ENCODE measurements around the gene MS4A18.
"Not testable (repeated sequence)": the region's sequence is repeated elsewhere in the genome, so short reads cannot be mapped to it uniquely, and the experiment has no call there.

MS4A18 gene

DNA sequence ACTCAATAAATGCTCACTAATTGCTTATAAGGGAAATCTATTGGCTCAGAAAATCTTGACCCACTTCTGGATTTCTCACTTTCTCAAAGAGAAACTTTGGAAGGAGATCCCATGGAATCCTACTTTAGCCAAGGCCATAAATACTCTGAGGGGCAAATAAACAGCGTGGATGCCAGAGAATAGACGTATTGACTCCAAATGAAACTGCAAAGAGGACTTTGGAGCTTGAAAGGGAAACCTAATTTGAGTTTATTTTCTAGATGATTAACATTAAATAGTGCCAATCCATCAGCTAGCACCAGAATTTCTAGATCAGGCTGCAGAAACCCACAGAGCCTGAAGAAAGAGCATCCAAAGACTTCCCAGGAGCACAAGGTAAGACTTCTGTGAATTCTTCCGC, at the start of gene MS4A18:
TSS of gene MS4A18 (plus strand) at position 301 of the 400 bp plus-strand sequence.
- in situ Hi-C loops (cut with HindIII; ENCODE audit: low sequenced_read_pairs): no loop called here

GRCh38 chr11:60678231-60678630, 46.3 kb upstream of the MS4A18 start:
- in situ Hi-C loops (cut with HindIII; ENCODE audit: low sequenced_read_pairs): not testable (repeated sequence)

GRCh38 chr11:60679879-60680278, 44.6 kb upstream of the MS4A18 start:
- in situ Hi-C loops (cut with HindIII; ENCODE audit: low sequenced_read_pairs): no loop called here

GRCh38 chr11:60680455-60681119, 43.9 kb upstream of the MS4A18 start:
- in situ Hi-C loops (cut with HindIII; ENCODE audit: low sequenced_read_pairs): no loop called here

DNA sequence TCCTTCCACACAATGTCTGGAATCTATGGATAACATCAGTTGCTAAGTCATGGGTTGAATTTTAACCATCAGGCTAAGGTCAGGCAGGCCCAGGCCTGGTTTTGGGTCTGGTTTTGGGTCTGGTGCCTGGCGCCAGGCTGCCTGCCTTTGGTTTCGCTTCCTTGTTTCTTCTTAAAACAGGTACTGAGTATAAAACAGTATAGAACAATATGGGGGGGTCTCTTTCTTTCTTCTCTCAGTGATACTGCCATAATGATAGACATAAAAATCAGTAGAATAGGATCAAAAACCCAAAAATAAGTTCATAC, 40.0 kb upstream of the MS4A18 start:
- in situ Hi-C loops (cut with HindIII; ENCODE audit: low sequenced_read_pairs): not testable (repeated sequence)

DNA sequence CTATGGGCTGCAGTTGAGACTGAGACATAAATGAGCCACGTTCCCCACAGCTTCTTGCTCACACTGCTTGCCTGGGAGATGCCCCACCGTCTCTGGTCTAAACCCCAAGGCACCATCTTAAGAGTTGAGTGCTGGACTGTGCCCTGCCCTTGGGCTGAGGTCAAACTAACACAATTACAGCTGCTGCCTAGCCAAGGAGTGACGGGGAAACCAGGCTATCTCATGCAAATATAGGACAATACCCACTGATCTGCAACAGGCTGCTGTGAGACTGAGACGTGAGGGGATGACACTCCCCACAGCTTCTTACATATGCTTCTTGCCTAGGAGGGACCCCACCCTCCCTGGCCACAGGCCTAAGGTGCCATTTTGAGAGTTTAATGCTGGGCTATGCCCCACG, 32.9 kb upstream of the MS4A18 start:
- in situ Hi-C loops (cut with HindIII; ENCODE audit: low sequenced_read_pairs): loop anchor here (5.0 kb wide), 1 partner anchor 36 kb away; no protein-coding TSS in a partner anchor

DNA sequence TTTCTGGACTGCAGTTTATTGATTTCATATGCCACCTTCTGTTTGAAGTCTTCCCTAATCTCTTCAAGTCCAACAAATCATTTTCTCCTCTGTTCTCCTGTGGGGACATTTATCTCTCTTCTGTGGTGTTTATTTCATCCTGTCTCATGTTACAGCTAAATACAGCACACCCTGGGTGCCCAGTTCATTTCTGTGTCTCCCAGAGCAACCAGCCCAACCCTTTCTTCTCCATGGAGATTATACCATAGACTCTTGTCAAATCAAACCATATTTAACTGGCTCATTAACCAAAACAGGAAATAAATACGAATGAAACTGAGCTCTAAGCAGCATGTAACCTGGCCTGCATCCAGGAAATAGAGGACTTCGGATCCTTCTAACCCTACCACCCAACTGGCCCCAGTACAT, 25.2 kb upstream of the MS4A18 start, which contains the start of gene MS4A8:
TSS of gene MS4A8 (plus strand) at position 329 of the 408 bp plus-strand sequence. CDS start 1,249 bp downstream, outside the sequence.
- in situ Hi-C loops (cut with HindIII; ENCODE audit: low sequenced_read_pairs): no loop called here

GRCh38 chr11:60699936-60700335, 24.6 kb upstream of the MS4A18 start:
- in situ Hi-C loops (cut with HindIII; ENCODE audit: low sequenced_read_pairs): no loop called here

DNA sequence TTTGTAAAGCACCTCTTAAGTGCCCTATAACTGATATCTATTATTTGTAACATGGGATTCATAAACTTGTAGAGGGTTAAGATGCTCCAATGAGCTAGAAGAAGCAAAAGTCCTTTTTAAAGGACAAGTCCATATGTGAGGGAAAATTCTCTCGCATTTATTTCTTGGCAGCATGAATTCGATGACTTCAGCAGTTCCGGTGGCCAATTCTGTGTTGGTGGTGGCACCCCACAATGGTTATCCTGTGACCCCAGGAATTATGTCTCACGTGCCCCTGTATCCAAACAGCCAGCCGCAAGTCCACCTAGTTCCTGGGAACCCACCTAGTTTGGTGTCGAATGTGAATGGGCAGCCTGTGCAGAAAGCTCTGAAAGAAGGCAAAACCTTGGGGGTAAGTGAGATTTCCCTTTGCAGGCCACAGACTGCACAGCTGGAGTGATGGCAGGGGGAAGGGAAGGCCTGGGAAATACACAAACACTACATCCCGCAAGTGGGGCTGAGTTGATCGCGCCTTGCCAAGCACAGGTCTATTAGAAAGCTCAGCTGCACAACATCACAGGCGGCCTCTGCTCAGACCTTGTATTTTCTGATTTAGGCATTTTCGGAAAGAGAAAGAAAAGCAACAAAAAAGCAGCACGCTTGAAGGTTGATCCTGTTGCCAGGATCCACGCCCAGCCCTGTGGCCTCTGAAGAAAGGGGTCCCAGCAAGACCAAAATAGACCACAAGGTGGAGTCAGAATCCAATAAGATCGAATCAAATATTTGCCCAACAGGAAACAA, 23.6 kb upstream of the MS4A18 start:
- in situ Hi-C loops (cut with HindIII; ENCODE audit: low sequenced_read_pairs): no loop called here

GRCh38 chr11:60701469-60701818, 23.1 kb upstream of the MS4A18 start:
- in situ Hi-C loops (cut with HindIII; ENCODE audit: low sequenced_read_pairs): no loop called here

- in situ Hi-C loops (cut with HindIII; ENCODE audit: low sequenced_read_pairs): no loop called here
Measured at GRCh38 chr11:60703374-60703773, 21.1 kb upstream of the MS4A18 start.

- in situ Hi-C loops (cut with HindIII; ENCODE audit: low sequenced_read_pairs): no loop called here
Measured at GRCh38 chr11:60705895-60706294, 18.6 kb upstream of the MS4A18 start.

DNA sequence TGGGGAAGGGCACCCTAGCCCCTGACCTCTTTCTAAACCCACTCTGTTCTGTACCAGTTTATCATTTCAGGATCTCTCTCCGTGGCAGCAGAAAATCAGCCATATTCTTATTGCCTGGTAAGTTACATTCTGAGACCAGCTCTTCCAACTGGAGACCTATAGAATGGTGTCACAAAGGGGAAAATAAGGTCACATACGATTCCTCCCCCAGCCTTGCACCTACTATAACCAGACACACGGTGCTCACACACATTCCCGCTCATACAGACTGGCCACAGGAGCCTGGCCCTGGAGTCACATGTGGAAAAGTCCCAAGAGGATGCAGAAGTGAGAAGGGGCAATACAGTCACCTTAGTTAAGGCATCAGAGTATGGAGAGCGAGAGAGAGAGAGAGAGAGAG, 17.6 kb upstream of the MS4A18 start:
- in situ Hi-C loops (cut with HindIII; ENCODE audit: low sequenced_read_pairs): no loop called here

DNA sequence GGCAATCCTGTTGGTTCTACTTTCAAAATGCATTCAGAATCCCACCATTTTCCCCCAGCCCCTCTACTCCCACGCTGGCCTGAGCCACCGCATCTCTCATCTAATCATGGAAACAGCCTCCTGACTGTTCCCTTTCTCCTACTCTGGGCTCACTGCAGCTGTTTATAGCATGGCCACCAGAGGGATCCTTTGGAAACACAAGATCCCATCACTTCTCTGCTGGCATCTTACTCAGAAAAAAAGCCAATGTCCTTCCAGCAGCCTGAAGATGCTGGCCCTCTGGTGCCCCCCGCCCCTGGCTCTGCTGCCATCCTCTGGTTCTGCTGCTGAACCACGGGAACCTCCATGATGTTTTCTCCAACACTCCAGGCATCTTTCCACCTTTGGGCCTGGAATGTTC, 14.0 kb upstream of the MS4A18 start:
- in situ Hi-C loops (cut with HindIII; ENCODE audit: low sequenced_read_pairs): no loop called here

GRCh38 chr11:60711276-60711675, 13.2 kb upstream of the MS4A18 start:
- in situ Hi-C loops (cut with HindIII; ENCODE audit: low sequenced_read_pairs): no loop called here

DNA sequence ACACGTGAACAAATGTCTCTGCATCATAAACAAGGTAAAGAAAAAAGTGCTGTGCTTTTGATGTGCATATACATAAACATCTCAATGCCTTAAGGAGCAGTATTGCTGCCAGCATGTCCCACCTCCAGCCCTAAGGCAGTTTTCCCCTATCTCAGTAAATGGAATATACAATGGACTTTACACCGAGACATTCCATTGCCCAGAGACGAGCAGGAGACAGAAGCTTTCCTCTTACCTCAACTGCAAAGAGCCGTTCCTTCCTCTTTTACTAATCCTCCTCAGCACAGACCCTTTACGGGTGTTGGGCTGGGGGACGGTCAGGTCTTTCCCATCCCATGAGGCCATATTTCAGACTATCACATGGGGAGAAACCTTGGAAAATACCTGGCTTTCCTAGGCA, 11.1 kb upstream of the MS4A18 start:
- in situ Hi-C loops (cut with HindIII; ENCODE audit: low sequenced_read_pairs): not testable (repeated sequence)

DNA sequence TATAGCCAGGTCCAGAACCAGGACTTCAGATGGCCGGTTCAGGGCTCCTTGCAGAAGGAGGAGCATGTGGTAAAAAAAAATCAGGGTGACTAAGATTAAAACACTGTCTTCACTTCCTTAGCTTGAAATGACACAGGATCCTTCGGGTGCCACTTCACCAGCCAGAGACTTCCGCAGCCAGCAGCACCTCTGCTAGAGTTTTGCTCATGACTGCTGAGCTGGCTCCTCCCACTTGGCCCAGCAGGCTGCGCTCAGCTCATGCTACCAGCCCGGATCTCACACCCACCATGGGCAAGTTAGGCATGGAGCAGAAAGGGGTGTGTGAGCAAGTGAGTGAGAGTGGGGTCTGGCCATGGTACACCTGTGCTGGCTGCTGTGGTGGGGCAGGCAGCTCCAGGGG, 6.6 kb upstream of the MS4A18 start:
- in situ Hi-C loops (cut with HindIII; ENCODE audit: low sequenced_read_pairs): no loop called here

DNA sequence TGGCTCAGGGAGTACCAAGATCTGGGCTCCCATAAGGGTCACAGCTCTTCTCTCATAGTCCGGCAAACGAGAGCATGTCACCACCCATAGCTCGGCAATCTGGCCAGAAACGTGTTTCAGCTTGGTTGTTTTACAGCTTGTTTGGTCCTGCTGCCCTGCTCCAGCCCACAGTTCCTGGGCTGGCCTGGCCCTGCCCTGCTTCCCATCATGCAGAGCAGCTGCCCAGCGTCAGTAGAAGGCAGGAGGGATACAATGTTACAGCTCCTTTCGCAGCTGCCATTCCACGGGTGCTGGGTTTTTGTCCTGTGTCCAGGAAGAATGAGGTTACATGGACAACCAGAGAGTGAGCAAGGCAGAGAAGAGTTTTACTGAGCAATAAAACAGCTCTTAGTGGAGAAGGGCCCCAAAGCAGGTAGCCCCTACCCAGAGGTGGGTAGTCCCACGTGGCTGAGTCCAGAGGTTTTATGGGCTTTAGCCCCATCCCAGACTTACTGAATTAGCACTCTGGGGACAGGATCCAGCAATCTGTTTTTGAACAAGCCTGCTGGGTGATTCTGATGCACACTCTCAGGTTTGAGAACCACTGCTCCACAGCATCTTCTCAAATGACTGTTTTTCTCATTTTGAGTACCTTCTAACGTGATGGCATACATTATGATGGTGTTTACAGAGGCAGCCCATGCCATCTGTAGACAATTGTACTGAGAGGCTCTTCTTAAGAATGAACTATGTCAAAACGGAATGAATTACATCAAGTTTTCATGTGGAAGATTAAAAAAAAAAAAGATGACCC, 5.8 kb upstream of the MS4A18 start:
- in situ Hi-C loops (cut with HindIII; ENCODE audit: low sequenced_read_pairs): no loop called here

DNA sequence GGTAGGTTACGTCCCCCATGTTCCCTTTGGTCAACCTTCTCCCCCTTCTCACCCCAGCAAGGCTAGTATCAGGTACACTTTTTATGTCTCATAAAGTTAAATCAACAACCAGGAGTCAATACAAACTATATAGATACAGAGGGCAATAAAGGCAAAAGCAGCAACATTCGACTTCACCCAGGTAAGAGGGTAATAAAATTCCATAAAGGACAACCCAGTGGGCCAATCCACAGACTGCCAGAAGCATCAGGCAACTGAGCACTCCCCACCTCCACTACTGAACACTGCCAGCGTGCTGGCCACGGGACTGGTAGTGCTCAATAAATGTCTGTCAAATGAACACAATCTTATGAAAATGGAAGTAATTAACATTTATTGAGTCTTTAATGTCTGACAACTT, 5.1 kb upstream of the MS4A18 start:
- in situ Hi-C loops (cut with HindIII; ENCODE audit: low sequenced_read_pairs): no loop called here

GRCh38 chr11:60720460-60720859, 4.1 kb upstream of the MS4A18 start:
- in situ Hi-C loops (cut with HindIII; ENCODE audit: low sequenced_read_pairs): no loop called here

DNA sequence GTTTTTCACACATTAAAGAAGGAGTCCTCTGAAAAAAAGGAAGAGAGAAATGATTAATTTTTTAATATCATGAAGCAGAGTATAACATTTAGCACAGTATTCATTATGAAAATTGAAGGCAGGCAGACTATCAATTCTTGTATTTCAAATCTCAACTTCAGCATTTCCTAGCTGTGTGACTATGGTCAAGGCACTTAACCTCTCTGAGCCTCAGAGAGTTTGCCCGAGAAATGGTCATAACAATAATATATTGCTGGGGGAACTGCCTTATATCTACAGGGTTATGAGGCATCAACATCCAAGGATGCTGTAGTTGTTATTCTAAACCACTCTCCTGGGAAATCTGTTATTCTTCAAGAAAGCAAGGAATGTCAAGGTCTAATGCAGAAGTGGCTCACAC, 1.1 kb downstream of the MS4A18 start:
- in situ Hi-C loops (cut with HindIII; ENCODE audit: low sequenced_read_pairs): loop anchor here (5.0 kb wide), 1 partner anchor 33 kb away; no protein-coding TSS in a partner anchor

GRCh38 chr11:60731586-60731985, 7.1 kb downstream of the MS4A18 start:
- in situ Hi-C loops (cut with HindIII; ENCODE audit: low sequenced_read_pairs): no loop called here
